Motor neuron (in vitro differentiated cells): Measurements from ENCODE around the gene ART1. TPM values are rescaled to one million over a fixed set of nuclear protein-coding genes. Genes with fewer than 3 reads are reported as not detected.

Experiments
- ATAC-seq, 8 experiments: fragments of 200-7000 bp; cut with Tn5 transposase; replicated peaks in 6 of 8; 2 replicates each; pipeline ENCODE4 v1.8.0; 2021; ENCODE audit warnings: mild to moderate bottlenecking in 8 of 8, moderate library complexity in 8 of 8
- H3K27ac ChIP-seq, 2 donors: fragments of 250-450 bp; sonication (Bioruptor Pico); 2 replicates each; pipeline ENCODE4 v1.9.0; 2021; ENCODE audit warnings: antibody characterized with exemption in 2 of 2, mild to moderate bottlenecking in 2 of 2, moderate library complexity in 1 of 2
- H3K4me1 ChIP-seq, 2 donors: fragments of 250-450 bp; sonication (Bioruptor Pico); replicated peaks in 1 of 2; 2 replicates each; pipeline ENCODE4 v1.6.1; 2021; ENCODE audit warnings: antibody characterized with exemption in 2 of 2, mild to moderate bottlenecking in 2 of 2, moderate library complexity in 1 of 2
- H3K4me3 ChIP-seq, 5 donors: fragments of 250-450 bp; sonication (Bioruptor Pico); 2 replicates each; pipeline ENCODE4 v1.9.0; 2021; ENCODE audit warnings: antibody characterized with exemption in 5 of 5, mild to moderate bottlenecking in 5 of 5, moderate library complexity in 4 of 5
- WGBS, 10 experiments: fragments of 450-650 bp; shearing (Covaris generic); methylation state at CpG; one replicate each; pipeline ENCODE4 v1.0.0; 2022; 5-methylcytosine and 5-hydroxymethylcytosine counted together
- in situ Hi-C, 9 experiments: fragments of 400-800 bp; cut with MboI; loops; one replicate each; pipeline ENCODE4 v1.15.0; 2021; ENCODE audit warnings: low sequenced_read_pairs in 9 of 9, low pct_unique_long_range_greater_than_20kb in 2 of 9; ENCODE audit not compliant: unreplicated experiment in 9 of 9
- total RNA-seq, 8 experiments: library from RNA; unstranded; fragments of 300-600 nt; gene quantifications; 2 replicates each; pipeline versions ENCODE4 v1.2.3 to v1.2.4, GENCODE V29; 2022

ART1 gene
- total RNA-seq, 8 experiments from 2014 or later: 0.17 to 3.0 (median 0.37) TPM; not detected in 4

GRCh38 chr11:3712274-3712673, 67.3 kb downstream of the ART1 start:
- H3K27ac ChIP-seq: no peak overlapping the region
- no peak for ATAC-seq
- no peak overlapping the region for H3K4me3 ChIP-seq
- in situ Hi-C loops: no loop called here
- no peaks in the 10 kb centered on the region for H3K4me1 ChIP-seq
- WGBS, 10 experiments: 57 to 93% (median 80%) methylated on average over 1 to 6 of the region's 6 CpGs; no CpG with 5 or more reads in 1 of the 10 experiments

Other genes with a start within 250 kb of the ART1 start
- 10 to 100 TPM in 2 of 8 experiments, 1 to 10 TPM in 3, under 1 TPM in 3; 0.55 to 64.1 (median 1.3) TPM for gene ART5, start 3.1 kb upstream of the ART1 start, total RNA-seq
- 1 to 10 TPM in 5 of 8 experiments, under 1 TPM in 3; 0.33 to 2.6 (median 1.4) TPM for gene CHRNA10, start 26.3 kb downstream of the ART1 start, total RNA-seq
- 100 to 1,000 TPM in 2 of 8 experiments, 10 to 100 TPM in 6; 27.0 to 115 (median 50.0) TPM for gene NUP98, start 152.4 kb downstream of the ART1 start, total RNA-seq
- 10 to 100 TPM in 7 of 8 experiments, 1 to 10 TPM in 1; 9.2 to 27.2 (median 15.0) TPM for gene PGAP2, start 163.4 kb downstream of the ART1 start, total RNA-seq
- 10 to 100 TPM in 4 of 8 experiments, 1 to 10 TPM in 4; 2.2 to 23.0 (median 8.5) TPM for gene RHOG, start 195.8 kb downstream of the ART1 start, total RNA-seq
- gene STIM1, start 210.5 kb downstream of the ART1 start, total RNA-seq: 10 to 100 TPM in 4 of 8 experiments, 1 to 10 TPM in 4; 6.2 to 47.3 (median 10.2) TPM